GM23248 (cell line): Measurements from ENCODE around the gene KRTAP4-12. TPM values are rescaled to one million over a fixed set of nuclear protein-coding genes. Genes with fewer than 3 reads are reported as not detected.
"Not testable (repeated sequence)": the region's sequence is repeated elsewhere in the genome, so short reads cannot be mapped to it uniquely, and the experiment has no call there.

Experiments
- DNase-seq: peaks from one replicate; pipeline ENCODE4 v3.0.0-alpha.2; 2015
- H2AFZ ChIP-seq: fragments of 200-600 bp; sonication (generic); 2 replicates; pipeline ENCODE4 v1.6.1; 2016; ENCODE audit warnings: antibody characterized with exemption
- H3F3A ChIP-seq: fragments of 200-600 bp; sonication (generic); 2 replicates; pipeline ENCODE4 v1.6.1; 2016; ENCODE audit warnings: mild to moderate bottlenecking, antibody characterized with exemption, mixed run types; ENCODE audit not compliant: insufficient read depth
- H3K27ac ChIP-seq: fragments of 200-600 bp; sonication (generic); 2 replicates; pipeline ENCODE4 v1.5.1; 2016; ENCODE audit warnings: mild to moderate bottlenecking
- H3K27me3 ChIP-seq: fragments of 200-600 bp; sonication (generic); replicated peaks from 2 replicates; pipeline ENCODE4 v1.6.1; 2016; ENCODE audit warnings: mild to moderate bottlenecking; ENCODE audit not compliant: insufficient read depth
- H3K36me3 ChIP-seq: fragments of 200-600 bp; sonication (generic); 2 replicates; pipeline ENCODE4 v1.6.1; 2016; ENCODE audit warnings: low read depth, mild to moderate bottlenecking
- H3K4me1 ChIP-seq: fragments of 200-600 bp; sonication (generic); 2 replicates; pipeline ENCODE4 v1.6.1; 2016; ENCODE audit warnings: mild to moderate bottlenecking; ENCODE audit not compliant: insufficient read depth
- H3K4me2 ChIP-seq: fragments of 200-600 bp; sonication (generic); one replicate; pipeline ENCODE4 v1.6.1; 2016; ENCODE audit warnings: mild to moderate bottlenecking; ENCODE audit not compliant: unreplicated experiment
- H3K4me3 ChIP-seq: fragments of 200-600 bp; sonication (generic); 2 replicates; pipeline ENCODE4 v1.5.1; 2016; ENCODE audit warnings: mild to moderate bottlenecking
- H3K79me2 ChIP-seq: fragments of 200-600 bp; sonication (generic); 2 replicates; pipeline ENCODE4 v1.6.1; 2016; ENCODE audit warnings: mild to moderate bottlenecking; ENCODE audit not compliant: insufficient read depth
- H3K9ac ChIP-seq: fragments of 200-600 bp; sonication (generic); 2 replicates; pipeline ENCODE4 v1.6.1; 2016; ENCODE audit warnings: mild to moderate bottlenecking
- H3K9me2 ChIP-seq: fragments of 200-600 bp; sonication (generic); 2 replicates; pipeline ENCODE4 v1.6.1; 2016; ENCODE audit warnings: mixed run types, mild to moderate bottlenecking, moderate library complexity; ENCODE audit not compliant: insufficient read depth
- H3K9me3 ChIP-seq: fragments of 200-600 bp; sonication (generic); one replicate; pipeline ENCODE4 v1.6.1; 2017; ENCODE audit warnings: low read depth
- H4K20me1 ChIP-seq: fragments of 200-600 bp; sonication (generic); 2 replicates; pipeline ENCODE4 v1.6.0; 2016; ENCODE audit not compliant: insufficient read depth
- EZH2 ChIP-seq: fragments of 200-600 bp; sonication (generic); IDR thresholded peaks from 2 replicates; pipeline ENCODE4 v1.6.1; 2018; ENCODE audit warnings: antibody characterized with exemption, mild to moderate bottlenecking; ENCODE audit not compliant: insufficient read depth, poor library complexity, severe bottlenecking
- EZH2phosphoT487 ChIP-seq: fragments of 200-600 bp; sonication (generic); IDR thresholded peaks from 2 replicates; pipeline ENCODE4 v1.6.1; 2018; ENCODE audit warnings: antibody characterized with exemption, moderate library complexity, mild to moderate bottlenecking, low read depth; ENCODE audit not compliant: insufficient read depth
- WGBS, 2 experiments: methylation state at CpG; one replicate each; pipeline ENCODE4 v1.1.6; 2015 to 2017; ENCODE audit warnings: low lambda C conversion rate in 2 of 2, low coverage in 1 of 2; ENCODE audit errors: missing lambda C conversion rate in 2 of 2; 5-methylcytosine and 5-hydroxymethylcytosine counted together
- in situ Hi-C: fragments of 300-500 bp; cut with MboI; formaldehyde crosslinking; loops from 2 replicates; pipeline ENCODE4 v1.15.0; 2020
- polyA plus RNA-seq: library from polyadenylated mRNA; unstranded; fragments of >200 nt; fragmentation: Nextera tagmentation; extraction: Ambion mirVana; gene quantifications from 2 replicates; pipeline ENCODE4 v1.2.1, GENCODE V29; 2016
- total RNA-seq: library from RNA; depleted of rRNA; stranded (reverse); fragments of >200 nt; shearing (Covaris generic); gene quantifications from 2 replicates; pipeline ENCODE4 v1.2.3, GENCODE V29; 2014; rRNA removed

Gene KRTAP4-12
- total RNA-seq, result not detected in 2 replicates
- 1.7 and 1.8 TPM in 2 replicates for polyA plus RNA-seq

- H4K20me1 ChIP-seq, H3K27ac ChIP-seq, H3K9me3 ChIP-seq, H3K79me2 ChIP-seq, DNase-seq, H3K4me2 ChIP-seq, H3K4me3 ChIP-seq, H3K9ac ChIP-seq, H3F3A ChIP-seq, H3K27me3 ChIP-seq, in situ Hi-C loops, H3K36me3 ChIP-seq, H3K9me2 ChIP-seq, H2AFZ ChIP-seq: not testable (repeated sequence)
- 57 to 63% methylated on average over 2 to 3 of the region's 3 CpGs for WGBS, 2 experiments
- peaks cover 13% of the 10 kb centered on the region for H3K4me1 ChIP-seq
Measured at GRCh38 chr17:41123991-41124371, at the start of gene KRTAP4-12. TSS of gene KRTAP4-12 (minus strand) at chr17:41124182. CDS start at chr17:41124122, 60 bp downstream.

- Histone ChIP-seq H3K9ac (no peak overlapping the region), H3K9me2 (no peaks in the 10 kb centered on the region), H3K4me3 (no peak overlapping the region), H3K27ac (no peak overlapping the region), H3K36me3 (no peaks in the 10 kb centered on the region), H4K20me1 (no peaks in the 10 kb centered on the region), H3F3A (no peaks in the 10 kb centered on the region), H3K79me2 (no peaks in the 10 kb centered on the region), H3K9me3 (no peaks in the 10 kb centered on the region), H3K4me1 (peaks cover 3% of the 10 kb centered on the region; the same call in 1 of the 2 replicates), H2AFZ (no peak overlapping the region), H3K27me3 (no peaks in the 10 kb centered on the region), H3K4me2 (no peak overlapping the region)
- TF ChIP-seq EZH2 (no peak), EZH2phosphoT487 (no peak)
- in situ Hi-C loops, result no loop called here
- DNase-seq, result peak; percentile 65
- 61 to 69% methylated on average over 2 of the region's 2 CpGs for WGBS, 2 experiments
Measured at GRCh38 chr17:41171886-41172285, 47.9 kb upstream of the KRTAP4-12 start.

- H3K27me3 ChIP-seq, result no peaks in the 10 kb centered on the region
- H2AFZ ChIP-seq, result no peak within 1 kb of the TSS
- in situ Hi-C loops, result no loop called here
- no peaks in the 10 kb centered on the region for H3F3A ChIP-seq
- no peak within 1 kb of the TSS for H3K4me3 ChIP-seq
- H3K9me2 ChIP-seq, result no peaks in the 10 kb centered on the region
- no peaks in the 10 kb centered on the region for H4K20me1 ChIP-seq
- H3K79me2 ChIP-seq, result no peaks in the 10 kb centered on the region
- TF ChIP-seq EZH2, result no peak
- no peak for TF ChIP-seq EZH2phosphoT487
- H3K4me2 ChIP-seq, result no peak within 1 kb of the TSS
- no peaks in the 10 kb centered on the region for H3K36me3 ChIP-seq
- H3K9ac ChIP-seq, result no peak within 1 kb of the TSS
- H3K4me1 ChIP-seq, result peaks cover 3% of the 10 kb centered on the region; the same call in 1 of the 2 replicates
- 58 to 67% methylated on average over 1 of the region's 1 CpG for WGBS, 2 experiments
- H3K9me3 ChIP-seq, result no peaks in the 10 kb centered on the region
- DNase-seq, result no peak
- H3K27ac ChIP-seq, result no peak within 1 kb of the TSS
Measured at GRCh38 chr17:41168121-41168520, 44.1 kb upstream of the KRTAP4-12 start, which contains the start of gene KRTAP4-3. TSS of gene KRTAP4-3 (minus strand) at chr17:41168221. CDS start at chr17:41168172, 49 bp downstream.

DNA sequence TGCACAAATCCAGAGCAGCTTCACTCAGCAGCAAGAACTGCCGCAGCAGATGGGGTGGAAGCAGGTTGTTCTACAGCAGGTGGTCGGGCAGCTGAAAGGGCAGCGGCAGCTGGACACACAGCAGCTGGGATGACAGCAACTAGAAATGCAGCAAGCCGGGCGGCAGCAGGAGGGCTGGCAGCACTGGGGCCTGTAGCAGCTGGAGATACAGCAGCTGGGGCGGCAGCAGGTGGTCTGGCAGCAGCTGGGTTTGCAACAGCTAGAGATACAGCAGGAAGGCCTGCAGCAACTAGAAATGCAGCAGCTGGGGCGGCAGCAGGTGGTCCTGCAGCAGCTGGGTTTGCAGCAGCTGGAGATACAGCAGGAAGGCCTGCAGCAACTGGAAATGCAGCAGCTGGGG, 43.6 kb upstream of the KRTAP4-12 start:
- H3F3A ChIP-seq, result no peaks in the 10 kb centered on the region
- H3K9ac ChIP-seq, result no peak overlapping the region
- no peak for DNase-seq
- H3K4me2 ChIP-seq, result no peak overlapping the region
- in situ Hi-C loops, result no loop called here
- no peaks in the 10 kb centered on the region for H3K36me3 ChIP-seq
- H3K9me2 ChIP-seq, result no peaks in the 10 kb centered on the region
- H4K20me1 ChIP-seq, result no peaks in the 10 kb centered on the region
- H3K4me1 ChIP-seq, result peaks cover 3% of the 10 kb centered on the region; the same call in 1 of the 2 replicates
- no peak overlapping the region for H3K4me3 ChIP-seq
- 87 to 93% methylated on average over 7 of the region's 7 CpGs for WGBS, 2 experiments
- H3K79me2 ChIP-seq, result no peaks in the 10 kb centered on the region
- H3K27me3 ChIP-seq, result no peaks in the 10 kb centered on the region
- no peak for TF ChIP-seq EZH2
- TF ChIP-seq EZH2phosphoT487, result no peak
- H3K9me3 ChIP-seq, result no peaks in the 10 kb centered on the region
- H2AFZ ChIP-seq, result no peak overlapping the region
- no peak overlapping the region for H3K27ac ChIP-seq

DNA sequence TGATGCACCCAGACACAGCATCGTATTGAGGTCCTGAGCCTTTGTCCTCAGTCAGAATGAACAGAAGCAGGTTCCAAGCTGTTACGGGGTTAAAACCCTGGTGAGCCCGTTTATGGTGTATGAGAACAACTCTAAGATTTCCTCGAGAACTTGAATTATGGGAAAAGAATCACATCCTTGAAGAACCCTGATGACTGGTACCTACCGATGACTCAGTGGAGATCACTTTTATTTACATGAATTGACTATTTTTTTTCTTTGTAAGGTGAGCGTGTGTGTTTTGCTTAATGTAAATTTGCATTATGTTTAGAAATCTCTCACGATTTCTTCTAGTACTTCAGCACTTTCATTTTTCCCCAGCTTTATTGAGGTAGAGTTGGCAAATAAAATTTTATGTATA, 39.8 kb upstream of the KRTAP4-12 start:
- no peaks in the 10 kb centered on the region for H3F3A ChIP-seq
- in situ Hi-C loops, result no loop called here
- H3K4me2 ChIP-seq, result no peak overlapping the region
- DNase-seq, result peak; percentile 9
- no peaks in the 10 kb centered on the region for H4K20me1 ChIP-seq
- no peaks in the 10 kb centered on the region for H3K9me2 ChIP-seq
- TF ChIP-seq EZH2phosphoT487 (no peak), EZH2 (no peak)
- no peak overlapping the region for H3K4me3 ChIP-seq
- no peaks in the 10 kb centered on the region for H3K36me3 ChIP-seq
- no peak overlapping the region for H2AFZ ChIP-seq
- no peak overlapping the region for H3K27ac ChIP-seq
- no peaks in the 10 kb centered on the region for H3K27me3 ChIP-seq
- no peak overlapping the region for H3K9ac ChIP-seq
- H3K9me3 ChIP-seq, result no peaks in the 10 kb centered on the region
- 80% methylated on average over 7 of the region's 7 CpGs for WGBS, 2 experiments
- H3K4me1 ChIP-seq, result no peaks in the 10 kb centered on the region
- H3K79me2 ChIP-seq, result no peaks in the 10 kb centered on the region
